Measurements from ENCODE around the gene CSRP1. TPM values are rescaled to one million over a fixed set of nuclear protein-coding genes. Genes with fewer than 3 reads are reported as not detected.
"Not testable (repeated sequence)": the region's sequence is repeated elsewhere in the genome, so short reads cannot be mapped to it uniquely, and the experiment has no call there.

CSRP1 gene
- total RNA-seq, 2 experiments from 2014 or later: 55.3 to 56.2 TPM

DNA sequence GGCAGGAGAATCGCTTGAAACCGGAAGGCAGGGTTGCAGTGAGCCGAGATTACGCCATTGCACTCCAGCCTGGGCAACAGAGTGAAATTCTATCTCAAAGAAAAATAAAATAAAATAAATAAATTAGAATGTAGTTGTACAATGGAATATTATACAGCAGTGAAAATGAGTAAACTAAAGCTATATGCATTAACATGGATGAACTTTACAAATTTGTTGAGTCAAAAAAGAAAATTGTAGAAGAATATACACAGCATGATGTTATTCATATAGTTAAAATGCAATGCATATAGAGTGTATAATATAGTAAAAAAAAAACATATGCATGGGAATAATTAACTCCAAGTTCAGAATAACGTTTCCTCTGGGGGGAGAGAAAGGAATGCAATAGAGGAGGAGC lies 21.0 kb upstream of the CSRP1 start:
- CTCF ChIA-PET: interaction anchor here (7.3 kb wide), 1 partner anchor 15 kb away, joined by 46 read pairs; no protein-coding TSS in a partner anchor

DNA sequence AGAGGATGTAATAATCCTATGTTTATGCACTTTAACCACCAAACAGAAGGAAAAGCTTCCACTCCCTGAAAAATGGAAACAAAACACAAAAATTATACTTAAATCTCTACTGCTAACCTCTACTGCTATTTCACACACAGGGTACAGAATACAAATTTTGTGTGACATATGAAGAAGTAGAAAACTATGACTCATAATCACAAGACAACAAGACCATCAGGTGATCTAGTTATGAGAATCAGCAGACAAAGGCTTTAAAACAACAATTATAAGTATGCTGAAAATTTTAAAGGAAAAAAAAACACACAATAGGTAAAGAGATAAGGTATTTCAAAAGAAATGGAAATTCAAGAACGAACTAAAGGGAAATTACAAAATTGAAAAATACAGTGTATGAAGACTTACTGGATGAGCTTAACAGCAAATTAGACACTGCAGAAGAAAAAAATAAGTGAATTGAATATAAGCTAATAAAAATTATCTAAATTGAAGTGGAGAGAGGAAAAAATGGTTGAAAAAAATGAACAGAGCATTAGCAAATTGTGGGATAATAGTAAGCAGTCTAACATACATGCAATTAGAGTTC lies 18.4 kb upstream of the CSRP1 start:
- H3K4me3 Mint-ChIP-seq: no peak overlapping the region
- peaks cover 2% of the 10 kb centered on the region for H3K9me3 Mint-ChIP-seq
- H3K27ac Mint-ChIP-seq: no peak overlapping the region
- no peak for TF ChIP-seq CTCF (IDR thresholded peaks at IDR 0.05)
- CTCF ChIA-PET: interaction anchor here (0.6 to 7.3 kb wide), 3 partner anchors 9 to 77 kb away, joined by 3 to 46 read pairs (median 4); no protein-coding TSS in a partner anchor
- no peaks in the 10 kb centered on the region for H3K27me3 Mint-ChIP-seq
- ATAC-seq (no peak), DNase-seq (no peak)
- H3K36me3 Mint-ChIP-seq (ENCODE audit: low read depth): peaks cover 29% of the 10 kb centered on the region
- no peaks in the 10 kb centered on the region for H3K4me1 Mint-ChIP-seq (ENCODE audit: low read depth)
- POLR2A ChIA-PET: interaction anchor here (0.8 kb wide), 1 partner anchor 20 kb away, joined by 3 read pairs; no protein-coding TSS in a partner anchor
- intact Hi-C loops (cut with micrococcal nuclease): no loop called here

More for the DNA sequence above, 21.0 kb upstream of the CSRP1 start:
- H3K4me3 Mint-ChIP-seq: no peak overlapping the region
- H3K27ac Mint-ChIP-seq: no peak overlapping the region
- TF ChIP-seq CTCF (IDR thresholded peaks at IDR 0.05): no peak
- peaks cover 27% of the 10 kb centered on the region for H3K36me3 Mint-ChIP-seq (ENCODE audit: low read depth)
- ATAC-seq (no peak), DNase-seq (no peak)
- POLR2A ChIA-PET: no interaction called here
- H3K4me1 Mint-ChIP-seq (ENCODE audit: low read depth): no peaks in the 10 kb centered on the region
- H3K9me3 Mint-ChIP-seq: peaks cover 2% of the 10 kb centered on the region
- intact Hi-C loops (cut with micrococcal nuclease): no loop called here
- peaks cover 3% of the 10 kb centered on the region for H3K27me3 Mint-ChIP-seq

- H3K27me3 Mint-ChIP-seq; H3K4me1 Mint-ChIP-seq (ENCODE audit: low read depth); intact Hi-C loops (cut with micrococcal nuclease); DNase-seq; ATAC-seq; H3K9me3 Mint-ChIP-seq; H3K27ac Mint-ChIP-seq; POLR2A ChIA-PET; H3K4me3 Mint-ChIP-seq: not testable (repeated sequence)
- H3K36me3 Mint-ChIP-seq (ENCODE audit: low read depth): peaks cover 23% of the 10 kb centered on the region
- CTCF ChIA-PET: interaction anchor here (30.4 kb wide), 1 partner anchor 29 kb away, joined by 796 read pairs; no protein-coding TSS in a partner anchor
Observed at GRCh38 chr1:201520046-201520575, 13.2 kb upstream of the CSRP1 start.

- ATAC-seq (no peak), DNase-seq (no peak)
- ChIA-PET POLR2A (interaction anchor here (1.6 kb wide), 1 partner anchor 11 kb away, joined by 5 read pairs; the partner anchor contains the start of gene CSRP1), CTCF (interaction anchor here (30.4 kb wide), 1 partner anchor 27 kb away, joined by 796 read pairs; no protein-coding TSS in a partner anchor)
- intact Hi-C loops (cut with micrococcal nuclease): no loop called here
- Mint-ChIP-seq H3K4me1 (ENCODE audit: low read depth) (peaks cover 7% of the 10 kb centered on the region), H3K4me3 (no peak overlapping the region), H3K36me3 (ENCODE audit: low read depth) (peaks cover 14% of the 10 kb centered on the region), H3K27me3 (no peaks in the 10 kb centered on the region), H3K9me3 (no peaks in the 10 kb centered on the region), H3K27ac (no peak overlapping the region)
- no peak for TF ChIP-seq CTCF (IDR thresholded peaks at IDR 0.05)
Observed at GRCh38 chr1:201518071-201518470, 11.1 kb upstream of the CSRP1 start.

- Mint-ChIP-seq H3K36me3 (ENCODE audit: low read depth) (peaks cover 14% of the 10 kb centered on the region), H3K27ac (no peak overlapping the region), H3K9me3 (no peaks in the 10 kb centered on the region), H3K27me3 (no peaks in the 10 kb centered on the region), H3K4me3 (no peak overlapping the region), H3K4me1 (ENCODE audit: low read depth) (peaks cover 7% of the 10 kb centered on the region)
- ATAC-seq: no peak
- DNase-seq: no peak
- intact Hi-C loops (cut with micrococcal nuclease): no loop called here
- TF ChIP-seq CTCF (IDR thresholded peaks at IDR 0.05): no peak
- ChIA-PET POLR2A (interaction anchor here (1.6 kb wide), 1 partner anchor 11 kb away, joined by 5 read pairs; the partner anchor contains the start of gene CSRP1), CTCF (interaction anchor here (30.4 kb wide), 1 partner anchor 26 kb away, joined by 796 read pairs; no protein-coding TSS in a partner anchor)
Observed at GRCh38 chr1:201517631-201518030, 10.7 kb upstream of the CSRP1 start.
